Measurements from ENCODE around the gene CMIP.
A peak's percentile ranks its signal among the peaks of the same experiment; 100 is the strongest.
"Not testable (repeated sequence)": the region's sequence is repeated elsewhere in the genome, so short reads cannot be mapped to it uniquely, and the experiment has no call there.

CMIP gene

GRCh38 chr16:81403208-81403600 lies 41.4 kb upstream of the CMIP start:
- no peak for TF ChIP-seq CTCF (IDR thresholded peaks at IDR 0.05; ENCODE audit: insufficient read depth, low read depth, low read length, missing control alignments)
- DNase-seq (ENCODE audit: low read depth): no peak

GRCh38 chr16:81403601-81404391 lies 40.8 kb upstream of the CMIP start:
- peak; percentile 82 for TF ChIP-seq CTCF (IDR thresholded peaks at IDR 0.05; ENCODE audit: insufficient read depth, low read depth, low read length, missing control alignments)
- H3K4me3 ChIP-seq (ENCODE audit: low read length): no peak overlapping the region
- DNase-seq (ENCODE audit: low read depth): peak; percentile 71

More at GRCh38 chr16:81403208-81403600, 41.4 kb upstream of the CMIP start:
- H3K4me3 ChIP-seq (ENCODE audit: low read length): no peak overlapping the region

GRCh38 chr16:81405002-81405401 lies 39.6 kb upstream of the CMIP start:
- not testable (repeated sequence) for DNase-seq (ENCODE audit: low read depth); H3K4me3 ChIP-seq (ENCODE audit: low read length)

GRCh38 chr16:81405702-81406113 lies 38.9 kb upstream of the CMIP start:
- peak; percentile 98 for DNase-seq (ENCODE audit: low read depth)
- peak; percentile 45 for TF ChIP-seq CTCF (IDR thresholded peaks at IDR 0.05; ENCODE audit: insufficient read depth, low read depth, low read length, missing control alignments)
- no peak overlapping the region for H3K4me3 ChIP-seq (ENCODE audit: low read length)

- no peak for TF ChIP-seq CTCF (IDR thresholded peaks at IDR 0.05; ENCODE audit: insufficient read depth, low read depth, low read length, missing control alignments)
- DNase-seq (ENCODE audit: low read depth): no peak
Measured at GRCh38 chr16:81408409-81408950, 36.1 kb upstream of the CMIP start.

GRCh38 chr16:81409016-81409556 lies 35.5 kb upstream of the CMIP start:
- TF ChIP-seq CTCF (IDR thresholded peaks at IDR 0.05; ENCODE audit: insufficient read depth, low read depth, low read length, missing control alignments): no peak
- no peak for DNase-seq (ENCODE audit: low read depth)

More at GRCh38 chr16:81408409-81408950, 36.1 kb upstream of the CMIP start:
- H3K4me3 ChIP-seq (ENCODE audit: low read length): no peak overlapping the region

GRCh38 chr16:81410643-81411293 lies 33.8 kb upstream of the CMIP start:
- no peak for TF ChIP-seq CTCF (IDR thresholded peaks at IDR 0.05; ENCODE audit: insufficient read depth, low read depth, low read length, missing control alignments)
- no peak overlapping the region for H3K4me3 ChIP-seq (ENCODE audit: low read length)
- DNase-seq (ENCODE audit: low read depth): no peak

More at GRCh38 chr16:81409016-81409556, 35.5 kb upstream of the CMIP start:
- H3K4me3 ChIP-seq (ENCODE audit: low read length): no peak overlapping the region
